Skeletal muscle satellite cell (primary cell): ENCODE measurements around the gene BHLHE40.
"Not testable (repeated sequence)": the region's sequence is repeated elsewhere in the genome, so short reads cannot be mapped to it uniquely, and the experiment has no call there.

ENCODE experiments used
- H3K27me3 ChIP-seq: 2 replicates; pipeline ENCODE4 v1.7.0; 2013; ENCODE audit warnings: low read length; ENCODE audit not compliant: control insufficient read depth, insufficient read depth
- H3K36me3 ChIP-seq: 2 replicates; pipeline ENCODE4 v1.7.0; 2013; ENCODE audit warnings: mild to moderate bottlenecking, control low read depth, low read length; ENCODE audit not compliant: insufficient read depth
- H3K4me1 ChIP-seq: 2 replicates; pipeline ENCODE4 v1.7.0; 2013; ENCODE audit warnings: low read length; ENCODE audit not compliant: control insufficient read depth, insufficient read depth
- H3K4me2 ChIP-seq: 2 replicates; pipeline ENCODE4 v1.7.0; 2013; ENCODE audit warnings: mild to moderate bottlenecking, low read length
- H3K4me3 ChIP-seq: 2 replicates; pipeline ENCODE4 v1.7.0; 2013; ENCODE audit warnings: low read length
- H3K9ac ChIP-seq: 2 replicates; pipeline ENCODE4 v1.7.0; 2013; ENCODE audit warnings: mild to moderate bottlenecking, low read depth, low read length, moderate library complexity
- H3K9me3 ChIP-seq: replicated peaks from 2 replicates; pipeline ENCODE4 v1.7.0; 2013; ENCODE audit warnings: mild to moderate bottlenecking, control low read depth, low read length

The BHLHE40 gene

DNA sequence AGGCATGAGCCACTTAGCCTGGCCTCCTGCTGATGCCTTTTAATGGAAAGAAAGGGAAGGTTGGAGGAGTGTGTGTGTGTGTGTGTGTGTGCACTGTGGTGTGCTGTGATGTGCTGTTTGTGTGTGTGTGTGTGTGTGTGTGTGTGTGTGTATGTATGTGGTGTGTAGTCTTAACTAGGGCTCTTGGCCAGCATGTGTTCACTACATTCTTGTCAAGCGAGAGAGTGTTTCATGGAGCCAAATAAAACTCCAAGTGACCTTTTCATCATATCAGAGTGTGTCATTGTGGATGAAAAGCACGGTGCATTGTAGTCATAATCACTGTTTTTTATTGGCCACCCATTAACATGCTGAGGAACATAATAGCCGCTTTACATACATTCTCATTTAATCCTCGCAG lies 30.8 kb upstream of the BHLHE40 start:
- Histone ChIP-seq H3K27me3 (no peaks in the 10 kb centered on the region), H3K4me1 (no peaks in the 10 kb centered on the region), H3K9me3 (no peaks in the 10 kb centered on the region), H3K4me2 (no peak overlapping the region), H3K9ac (no peak overlapping the region), H3K4me3 (no peak overlapping the region), H3K36me3 (no peaks in the 10 kb centered on the region)

- no peaks in the 10 kb centered on the region for H3K27me3 ChIP-seq
- H3K9ac ChIP-seq: no peak overlapping the region
- no peaks in the 10 kb centered on the region for H3K9me3 ChIP-seq
- no peaks in the 10 kb centered on the region for H3K36me3 ChIP-seq
- no peaks in the 10 kb centered on the region for H3K4me1 ChIP-seq
- H3K4me2 ChIP-seq: no peak overlapping the region
- H3K4me3 ChIP-seq: no peak overlapping the region
Measured at GRCh38 chr3:4949004-4949403, 30.2 kb upstream of the BHLHE40 start.

- H3K36me3 ChIP-seq: no peaks in the 10 kb centered on the region
- H3K9ac ChIP-seq: no peak overlapping the region
- no peaks in the 10 kb centered on the region for H3K9me3 ChIP-seq
- no peaks in the 10 kb centered on the region for H3K4me1 ChIP-seq
- no peak overlapping the region for H3K4me3 ChIP-seq
- H3K27me3 ChIP-seq: no peaks in the 10 kb centered on the region
- no peak overlapping the region for H3K4me2 ChIP-seq
Measured at GRCh38 chr3:4949659-4950058, 29.6 kb upstream of the BHLHE40 start.

DNA sequence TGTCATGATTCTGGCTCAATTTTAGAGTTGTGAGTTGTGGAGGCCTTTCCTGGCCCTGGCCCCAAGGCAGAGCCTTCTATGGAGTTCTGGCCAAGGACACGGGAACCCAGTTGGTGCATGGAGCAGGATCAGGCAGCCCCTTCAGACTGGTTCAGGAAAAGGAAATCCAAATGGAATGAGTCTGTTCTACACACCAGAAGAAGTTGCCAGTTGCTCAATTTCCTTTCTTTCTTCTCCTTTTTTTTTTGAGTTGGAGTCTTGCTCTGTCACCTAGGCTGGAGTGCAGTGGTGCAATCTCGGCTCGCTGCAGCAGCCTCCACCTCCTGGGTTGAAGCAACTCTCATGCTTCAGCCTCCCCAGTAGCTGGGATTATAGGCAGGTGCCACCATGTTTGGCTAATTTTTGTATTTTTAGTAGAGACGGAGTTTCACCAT lies 28.9 kb upstream of the BHLHE40 start:
- H3K4me3 ChIP-seq: no peak overlapping the region
- no peaks in the 10 kb centered on the region for H3K36me3 ChIP-seq
- H3K27me3 ChIP-seq: no peaks in the 10 kb centered on the region
- no peaks in the 10 kb centered on the region for H3K9me3 ChIP-seq
- H3K4me1 ChIP-seq: no peaks in the 10 kb centered on the region
- no peak overlapping the region for H3K9ac ChIP-seq
- no peak overlapping the region for H3K4me2 ChIP-seq

DNA sequence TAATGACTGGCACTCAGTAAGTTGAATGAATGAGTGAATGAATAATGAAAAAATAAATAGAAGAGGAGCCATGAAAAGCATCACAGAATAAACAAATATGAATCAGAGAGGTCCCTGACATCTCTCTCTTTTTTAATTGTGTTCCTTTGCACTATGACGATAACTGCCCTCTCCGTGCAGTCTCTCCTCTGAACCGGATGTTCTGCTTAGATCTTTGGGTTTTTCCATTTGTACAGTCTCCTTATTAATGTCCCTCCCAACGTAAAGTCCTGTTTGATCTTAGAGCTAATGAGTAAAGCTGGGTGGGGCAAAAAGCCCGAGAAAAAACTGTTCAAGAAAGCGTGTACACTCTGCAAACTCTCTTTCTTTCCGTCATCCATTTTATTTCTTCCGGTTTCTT lies 28.3 kb upstream of the BHLHE40 start:
- H3K27me3 ChIP-seq: no peaks in the 10 kb centered on the region
- H3K4me2 ChIP-seq: no peak overlapping the region
- no peaks in the 10 kb centered on the region for H3K9me3 ChIP-seq
- H3K36me3 ChIP-seq: no peaks in the 10 kb centered on the region
- H3K9ac ChIP-seq: no peak overlapping the region
- no peak overlapping the region for H3K4me3 ChIP-seq
- H3K4me1 ChIP-seq: no peaks in the 10 kb centered on the region

DNA sequence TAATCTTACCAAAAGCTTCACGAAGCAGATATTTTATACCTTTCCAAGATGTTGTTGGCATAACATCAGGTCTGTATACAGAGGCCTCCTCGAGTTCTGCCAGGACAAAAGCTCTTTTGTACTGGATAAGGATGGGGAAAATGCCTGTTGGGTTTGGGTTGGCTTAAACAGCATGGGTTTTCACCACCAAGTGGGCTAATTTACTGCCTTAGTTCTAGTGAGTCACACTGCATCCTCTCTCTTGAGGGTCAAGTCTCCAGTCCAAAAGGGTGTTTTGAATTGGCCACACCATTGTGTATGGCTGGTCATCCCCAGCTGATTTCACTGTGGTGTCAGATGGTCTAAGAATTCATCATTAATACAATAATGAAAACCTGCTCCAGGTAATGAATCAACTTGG lies 26.1 kb upstream of the BHLHE40 start:
- no peaks in the 10 kb centered on the region for H3K9me3 ChIP-seq
- no peak overlapping the region for H3K9ac ChIP-seq
- no peak overlapping the region for H3K4me3 ChIP-seq
- no peak overlapping the region for H3K4me2 ChIP-seq
- H3K36me3 ChIP-seq: no peaks in the 10 kb centered on the region
- H3K4me1 ChIP-seq: no peaks in the 10 kb centered on the region
- no peaks in the 10 kb centered on the region for H3K27me3 ChIP-seq

DNA sequence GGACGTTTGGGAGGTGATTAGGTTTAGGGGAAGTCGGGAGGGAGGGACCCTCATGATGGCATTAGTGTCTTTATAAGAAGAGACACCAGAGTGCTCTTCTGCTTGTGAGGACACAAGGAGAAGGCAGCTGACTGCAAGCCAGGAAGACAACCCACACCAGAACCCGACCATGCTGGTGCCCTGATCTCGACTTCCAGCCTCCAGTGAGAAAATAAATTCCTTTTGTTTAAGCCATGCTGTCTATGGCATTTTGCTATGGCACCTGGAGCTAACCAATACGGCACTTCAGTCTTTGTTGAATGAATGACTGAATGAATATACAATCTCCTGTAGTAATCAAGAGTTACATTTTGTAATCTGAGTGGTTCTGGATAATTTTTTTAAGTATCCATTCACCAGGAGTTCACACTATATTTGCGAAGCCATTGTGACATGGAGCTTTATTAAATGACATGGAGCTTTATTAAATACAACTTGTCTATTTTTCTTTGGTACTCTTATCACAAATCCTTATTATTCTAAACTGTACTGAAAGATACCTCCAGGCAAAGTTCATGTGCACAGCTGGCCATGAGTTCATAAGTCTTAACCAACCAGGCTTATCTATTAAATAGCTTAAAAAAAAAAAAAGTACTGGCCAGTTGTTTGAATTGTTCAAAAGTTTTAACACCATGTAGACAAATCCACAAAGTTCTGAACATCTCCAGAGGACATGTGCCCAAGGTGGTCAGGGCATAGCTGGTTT lies 24.8 kb upstream of the BHLHE40 start:
- Histone ChIP-seq H3K36me3 (no peaks in the 10 kb centered on the region), H3K27me3 (no peaks in the 10 kb centered on the region), H3K4me2 (no peak overlapping the region), H3K9me3 (peaks cover 5% of the 10 kb centered on the region), H3K9ac (no peak overlapping the region), H3K4me3 (no peak overlapping the region), H3K4me1 (no peaks in the 10 kb centered on the region)

DNA sequence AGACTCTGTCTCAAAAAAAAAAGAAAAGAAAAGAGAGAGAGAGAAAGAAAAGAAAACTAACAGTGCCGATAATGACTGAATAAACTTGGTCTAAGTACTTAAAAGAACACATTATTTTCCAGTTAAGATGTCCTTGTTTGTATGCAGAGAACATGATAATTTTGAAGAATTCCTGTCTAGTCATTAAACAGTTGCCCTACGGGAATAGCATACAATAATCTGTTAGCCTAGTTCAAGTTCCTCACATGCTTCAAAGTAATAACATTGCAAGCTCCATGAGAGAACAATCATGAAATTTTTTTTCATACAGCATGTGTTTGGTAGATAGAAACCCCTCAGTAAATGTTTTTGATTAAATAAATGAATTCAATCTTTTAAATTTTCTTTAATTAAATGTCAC lies 23.1 kb upstream of the BHLHE40 start:
- Histone ChIP-seq H3K4me3 (no peak overlapping the region), H3K27me3 (no peaks in the 10 kb centered on the region), H3K4me2 (no peak overlapping the region), H3K36me3 (no peaks in the 10 kb centered on the region), H3K4me1 (no peaks in the 10 kb centered on the region), H3K9me3 (peaks cover 5% of the 10 kb centered on the region), H3K9ac (no peak overlapping the region)

- no peaks in the 10 kb centered on the region for H3K36me3 ChIP-seq
- no peak overlapping the region for H3K4me2 ChIP-seq
- no peaks in the 10 kb centered on the region for H3K4me1 ChIP-seq
- no peaks in the 10 kb centered on the region for H3K27me3 ChIP-seq
- H3K9me3 ChIP-seq: peaks cover 5% of the 10 kb centered on the region
- H3K4me3 ChIP-seq: no peak overlapping the region
- no peak overlapping the region for H3K9ac ChIP-seq
Measured at GRCh38 chr3:4956738-4957137, 22.5 kb upstream of the BHLHE40 start.

GRCh38 chr3:4957978-4958377 lies 21.3 kb upstream of the BHLHE40 start:
- Histone ChIP-seq H3K9ac (no peak overlapping the region), H3K4me1 (no peaks in the 10 kb centered on the region), H3K27me3 (no peaks in the 10 kb centered on the region), H3K36me3 (no peaks in the 10 kb centered on the region), H3K4me2 (no peak overlapping the region), H3K9me3 (peaks cover 5% of the 10 kb centered on the region), H3K4me3 (no peak overlapping the region)

GRCh38 chr3:4959180-4959579 lies 20.1 kb upstream of the BHLHE40 start:
- H3K4me2 ChIP-seq: no peak overlapping the region
- no peak overlapping the region for H3K9ac ChIP-seq
- H3K36me3 ChIP-seq: no peaks in the 10 kb centered on the region
- peaks cover 5% of the 10 kb centered on the region for H3K9me3 ChIP-seq
- H3K4me1 ChIP-seq: no peaks in the 10 kb centered on the region
- H3K4me3 ChIP-seq: no peak overlapping the region
- no peaks in the 10 kb centered on the region for H3K27me3 ChIP-seq

GRCh38 chr3:4961865-4962264 lies 17.4 kb upstream of the BHLHE40 start:
- not testable (repeated sequence) for H3K9me3 ChIP-seq, H3K36me3 ChIP-seq, H3K27me3 ChIP-seq, H3K4me3 ChIP-seq, H3K4me1 ChIP-seq, H3K9ac ChIP-seq, H3K4me2 ChIP-seq
